ENCODE results near the gene C2CD5.

C2CD5 gene

GRCh38 chr12:22578328-22578727 lies 34.0 kb upstream of the C2CD5 start:
- TF ChIP-seq EZH2 (IDR thresholded peaks at IDR 0.05; ENCODE audit: borderline replicate concordance, low read depth, low read length, severe bottlenecking), result no peak
- TF ChIP-seq CTCF (IDR thresholded peaks at IDR 0.05; ENCODE audit: borderline replicate concordance, extremely low read depth, low read length, poor library complexity, severe bottlenecking), result no peak
- Histone ChIP-seq H3K79me2 (ENCODE audit: insufficient read depth, low read length) (no peaks in the 10 kb centered on the region), H3K36me3 (ENCODE audit: insufficient read depth, low read length) (no peaks in the 10 kb centered on the region), H3K27me3 (ENCODE audit: insufficient read depth, low read length, poor library complexity) (no peaks in the 10 kb centered on the region), H3K4me1 (ENCODE audit: insufficient read depth, low read length) (no peaks in the 10 kb centered on the region), H3K4me3 (ENCODE audit: low read depth in 1 of 2, low read length in 2 of 2) (no peak overlapping the region), H2AFZ (ENCODE audit: low read depth, low read length) (no peak overlapping the region), H4K20me1 (ENCODE audit: insufficient read depth, low read length) (no peaks in the 10 kb centered on the region), H3K9me3 (ENCODE audit: insufficient read depth, low read length, severe bottlenecking) (no peaks in the 10 kb centered on the region), H3K27ac (ENCODE audit: low read length) (no peak overlapping the region), H3K4me2 (ENCODE audit: insufficient read depth, low read length) (no peak overlapping the region), H3K9ac (ENCODE audit: low read depth, low read length) (no peak overlapping the region)
- DNase-seq (no peak), ATAC-seq (ENCODE audit: insufficient read depth, low read depth) (no peak)

GRCh38 chr12:22577667-22578066 lies 33.3 kb upstream of the C2CD5 start:
- Histone ChIP-seq H3K79me2 (ENCODE audit: insufficient read depth, low read length) (no peaks in the 10 kb centered on the region), H3K4me3 (ENCODE audit: low read depth in 1 of 2, low read length in 2 of 2) (no peak overlapping the region), H3K4me2 (ENCODE audit: insufficient read depth, low read length) (no peak overlapping the region), H3K27me3 (ENCODE audit: insufficient read depth, low read length, poor library complexity) (no peaks in the 10 kb centered on the region), H3K27ac (ENCODE audit: low read length) (no peak overlapping the region), H3K4me1 (ENCODE audit: insufficient read depth, low read length) (no peaks in the 10 kb centered on the region), H3K36me3 (ENCODE audit: insufficient read depth, low read length) (no peaks in the 10 kb centered on the region), H3K9me3 (ENCODE audit: insufficient read depth, low read length, severe bottlenecking) (no peaks in the 10 kb centered on the region), H3K9ac (ENCODE audit: low read depth, low read length) (no peak overlapping the region), H2AFZ (ENCODE audit: low read depth, low read length) (no peak overlapping the region), H4K20me1 (ENCODE audit: insufficient read depth, low read length) (no peaks in the 10 kb centered on the region)
- DNase-seq, result no peak
- no peak for TF ChIP-seq CTCF (IDR thresholded peaks at IDR 0.05; ENCODE audit: borderline replicate concordance, extremely low read depth, low read length, poor library complexity, severe bottlenecking)
- no peak for TF ChIP-seq EZH2 (IDR thresholded peaks at IDR 0.05; ENCODE audit: borderline replicate concordance, low read depth, low read length, severe bottlenecking)
- no peak for ATAC-seq (ENCODE audit: insufficient read depth, low read depth)

- TF ChIP-seq EZH2 (IDR thresholded peaks at IDR 0.05; ENCODE audit: borderline replicate concordance, low read depth, low read length, severe bottlenecking), result no peak
- no peak overlapping the region for H2AFZ ChIP-seq (ENCODE audit: low read depth, low read length)
- no peak overlapping the region for H3K4me2 ChIP-seq (ENCODE audit: insufficient read depth, low read length)
- no peak overlapping the region for H3K9ac ChIP-seq (ENCODE audit: low read depth, low read length)
- ATAC-seq (ENCODE audit: insufficient read depth, low read depth) (no peak), DNase-seq (no peak)
- H3K79me2 ChIP-seq (ENCODE audit: insufficient read depth, low read length), result no peaks in the 10 kb centered on the region
- H4K20me1 ChIP-seq (ENCODE audit: insufficient read depth, low read length), result no peaks in the 10 kb centered on the region
- no peak overlapping the region for H3K4me3 ChIP-seq (ENCODE audit: low read depth in 1 of 2, low read length in 2 of 2)
- no peaks in the 10 kb centered on the region for H3K27me3 ChIP-seq (ENCODE audit: insufficient read depth, low read length, poor library complexity)
- no peak overlapping the region for H3K27ac ChIP-seq (ENCODE audit: low read length)
- H3K4me1 ChIP-seq (ENCODE audit: insufficient read depth, low read length), result no peaks in the 10 kb centered on the region
- no peaks in the 10 kb centered on the region for H3K9me3 ChIP-seq (ENCODE audit: insufficient read depth, low read length, severe bottlenecking)
- no peaks in the 10 kb centered on the region for H3K36me3 ChIP-seq (ENCODE audit: insufficient read depth, low read length)
These were observed 32.1 kb upstream of the C2CD5 start for GRCh38 chr12:22576473-22576872.

DNA sequence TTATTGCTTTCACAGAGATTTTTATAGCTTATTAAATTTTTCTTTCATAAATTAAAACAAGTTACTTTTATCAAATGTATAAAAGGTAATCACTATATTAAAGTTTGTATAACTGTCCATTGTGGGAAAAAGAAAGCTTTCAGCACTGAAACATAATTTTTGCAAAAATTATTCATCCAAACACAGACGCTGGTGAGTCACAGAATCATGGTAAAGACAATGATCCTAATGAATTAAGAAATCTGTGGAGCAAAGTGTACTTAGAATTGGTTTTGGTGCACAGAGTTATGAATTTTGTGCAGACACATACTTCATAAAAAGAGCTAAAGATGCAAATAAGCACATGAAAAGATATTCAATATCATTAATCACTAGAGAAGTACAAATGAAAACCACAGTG lies 31.7 kb upstream of the C2CD5 start:
- no peak overlapping the region for H2AFZ ChIP-seq (ENCODE audit: low read depth, low read length)
- no peak for ATAC-seq (ENCODE audit: insufficient read depth, low read depth)
- no peak overlapping the region for H3K9ac ChIP-seq (ENCODE audit: low read depth, low read length)
- no peaks in the 10 kb centered on the region for H3K4me1 ChIP-seq (ENCODE audit: insufficient read depth, low read length)
- no peaks in the 10 kb centered on the region for H3K79me2 ChIP-seq (ENCODE audit: insufficient read depth, low read length)
- no peaks in the 10 kb centered on the region for H4K20me1 ChIP-seq (ENCODE audit: insufficient read depth, low read length)
- no peak overlapping the region for H3K4me2 ChIP-seq (ENCODE audit: insufficient read depth, low read length)
- H3K36me3 ChIP-seq (ENCODE audit: insufficient read depth, low read length), result no peaks in the 10 kb centered on the region
- no peak overlapping the region for H3K4me3 ChIP-seq (ENCODE audit: low read depth in 1 of 2, low read length in 2 of 2)
- H3K27ac ChIP-seq (ENCODE audit: low read length), result no peak overlapping the region
- no peaks in the 10 kb centered on the region for H3K9me3 ChIP-seq (ENCODE audit: insufficient read depth, low read length, severe bottlenecking)
- DNase-seq, result no peak
- TF ChIP-seq CTCF (IDR thresholded peaks at IDR 0.05; ENCODE audit: borderline replicate concordance, extremely low read depth, low read length, poor library complexity, severe bottlenecking), result no peak
- no peak for TF ChIP-seq EZH2 (IDR thresholded peaks at IDR 0.05; ENCODE audit: borderline replicate concordance, low read depth, low read length, severe bottlenecking)
- H3K27me3 ChIP-seq (ENCODE audit: insufficient read depth, low read length, poor library complexity), result no peaks in the 10 kb centered on the region

Measured in DND-41 (cell line).